ENCODE results near the gene DSG2. TPM values are rescaled to one million over a fixed set of nuclear protein-coding genes. Genes with fewer than 3 reads are reported as not detected.
"Not testable (repeated sequence)": the region's sequence is repeated elsewhere in the genome, so short reads cannot be mapped to it uniquely, and the experiment has no call there.

Gene DSG2
- total RNA-seq, 1 experiment from 2014 or later = 123 TPM

DNA sequence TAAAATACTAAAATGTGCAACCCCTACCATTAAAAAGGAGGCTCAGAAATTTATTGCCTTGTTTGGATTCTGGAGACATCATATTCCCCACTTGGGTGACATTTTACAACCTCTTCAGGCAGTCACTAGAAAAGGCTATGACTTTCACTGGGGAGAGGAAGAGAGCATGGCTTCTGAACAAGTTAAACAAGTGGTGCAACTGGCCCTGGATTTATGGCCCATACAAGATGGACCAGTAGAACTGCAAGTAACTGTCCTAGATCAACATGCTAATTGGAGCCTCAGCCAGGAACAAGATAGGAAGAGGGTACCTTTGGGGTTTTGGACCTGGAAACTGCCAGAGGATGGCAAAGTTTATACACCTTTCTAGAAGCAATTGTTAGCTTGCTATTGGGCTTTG lies 4.0 kb upstream of the DSG2 start:
- no peaks in the 10 kb centered on the region for H3K27me3 ChIP-seq (ENCODE audit: insufficient read depth, low read length)
- no peak overlapping the region for H3K4me2 ChIP-seq (ENCODE audit: low read length)
- no peak overlapping the region for H2AFZ ChIP-seq (ENCODE audit: low read depth, low read length, poor library complexity, severe bottlenecking)
- H3K9me3 ChIP-seq (ENCODE audit: control insufficient read depth in 1 of 2, insufficient read depth in 1 of 2, low read depth in 1 of 2, low read length in 2 of 2) = no peaks in the 10 kb centered on the region
- CTCF ChIA-PET = no interaction called here
- no TSS peak for BruUV-seq (replicated peaks)
- H4K20me1 ChIP-seq (ENCODE audit: insufficient read depth) = no peaks in the 10 kb centered on the region
- POLR2A ChIA-PET = no interaction called here
- H3K9ac ChIP-seq (ENCODE audit: low read length) = no peak overlapping the region
- no peak for ATAC-seq
- peaks cover 15 to 40% of the 10 kb centered on the region in 2 experiments for H3K4me1 ChIP-seq (ENCODE audit: control insufficient read depth in 1 of 2, insufficient read depth in 2 of 2, low read length in 2 of 2)
- intact Hi-C loops (cut with micrococcal nuclease) = no loop called here
- no peaks in the 10 kb centered on the region for H3K9me2 ChIP-seq (ENCODE audit: insufficient read depth)
- RAD21 ChIA-PET (ENCODE audit: low non-redundant PET in 1 of 2, low total read pairs in 2 of 2, uncharacterized antibody in 2 of 2, unreplicated experiment in 2 of 2) = no interaction called here
- no peak for TF ChIP-seq SP1 (IDR thresholded peaks at IDR 0.05; ENCODE audit: low read depth)
- TF ChIP-seq EZH2phosphoT487 (IDR thresholded peaks at IDR 0.05; ENCODE audit: borderline replicate concordance) = no peak
- TF ChIP-seq, protein P1, sequence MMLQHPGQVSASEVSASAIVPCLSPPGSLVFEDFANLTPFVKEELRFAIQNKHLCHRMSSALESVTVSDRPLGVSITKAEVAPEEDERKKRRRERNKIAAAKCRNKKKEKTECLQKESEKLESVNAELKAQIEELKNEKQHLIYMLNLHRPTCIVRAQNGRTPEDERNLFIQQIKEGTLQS (IDR thresholded peaks at IDR 0.05) = no peak
- no peak for TF ChIP-seq ZNF274 (IDR thresholded peaks at IDR 0.05; ENCODE audit: low read depth, low read length)
- no peak for TF ChIP-seq SRF (IDR thresholded peaks at IDR 0.05; ENCODE audit: low read depth)
- TF ChIP-seq POLR2A (IDR thresholded peaks at IDR 0.05; ENCODE audit: borderline replicate concordance, extremely low read depth, insufficient read depth, insufficient read length) = no peak
- no peak for TF ChIP-seq EGR1 (IDR thresholded peaks at IDR 0.05; ENCODE audit: low read depth)
- H3K4me3 ChIP-seq (replicated peaks in 1 of 2; ENCODE audit: low read depth in 1 of 2, low read length in 2 of 2) = no peak overlapping the region
- H3K27ac ChIP-seq (ENCODE audit: low read depth, low read length) = no peak overlapping the region
- no peaks in the 10 kb centered on the region for H3K36me3 ChIP-seq (ENCODE audit: control insufficient read depth in 1 of 2, insufficient read depth in 2 of 2, low read length in 2 of 2)
- DNase-seq (ENCODE audit: low read depth, low spot score) = no peak
- peaks cover 9% of the 10 kb centered on the region for H3K79me2 ChIP-seq (ENCODE audit: insufficient read depth, low read length)

GRCh38 chr18:31494705-31495244 lies 3.2 kb upstream of the DSG2 start:
- Histone ChIP-seq H3K4me1 (ENCODE audit: control insufficient read depth in 1 of 2, insufficient read depth in 2 of 2, low read length in 2 of 2) (peaks cover 17 to 40% of the 10 kb centered on the region in 2 experiments), H3K79me2 (ENCODE audit: insufficient read depth, low read length) (peaks cover 17% of the 10 kb centered on the region)
- CTCF ChIA-PET; H3K27ac ChIP-seq (ENCODE audit: low read depth, low read length); H3K4me2 ChIP-seq (ENCODE audit: low read length); POLR2A ChIA-PET; H4K20me1 ChIP-seq (ENCODE audit: insufficient read depth); H3K9ac ChIP-seq (ENCODE audit: low read length); H3K4me3 ChIP-seq (replicated peaks in 1 of 2; ENCODE audit: low read depth in 1 of 2, low read length in 2 of 2); H3K9me3 ChIP-seq (ENCODE audit: control insufficient read depth in 1 of 2, insufficient read depth in 1 of 2, low read depth in 1 of 2, low read length in 2 of 2); DNase-seq (ENCODE audit: low read depth, low spot score); intact Hi-C loops (cut with micrococcal nuclease); H3K9me2 ChIP-seq (ENCODE audit: insufficient read depth); ATAC-seq; RAD21 ChIA-PET (ENCODE audit: low non-redundant PET in 1 of 2, low total read pairs in 2 of 2, uncharacterized antibody in 2 of 2, unreplicated experiment in 2 of 2); H3K36me3 ChIP-seq (ENCODE audit: control insufficient read depth in 1 of 2, insufficient read depth in 2 of 2, low read length in 2 of 2); BruUV-seq (replicated peaks); H3K27me3 ChIP-seq (ENCODE audit: insufficient read depth, low read length); H2AFZ ChIP-seq (ENCODE audit: low read depth, low read length, poor library complexity, severe bottlenecking): not testable (repeated sequence)

All from HCT116 (cell line).